Measurements from ENCODE around the gene CFAP74. TPM values are rescaled to one million over a fixed set of nuclear protein-coding genes. Genes with fewer than 3 reads are reported as not detected.

CFAP74 gene
- total and polyA plus RNA-seq, 2 of the 13 experiments (the other 11 are each of a cell fraction or from before 2014, with no cell fraction given) = 0.27 to 0.62 TPM

DNA sequence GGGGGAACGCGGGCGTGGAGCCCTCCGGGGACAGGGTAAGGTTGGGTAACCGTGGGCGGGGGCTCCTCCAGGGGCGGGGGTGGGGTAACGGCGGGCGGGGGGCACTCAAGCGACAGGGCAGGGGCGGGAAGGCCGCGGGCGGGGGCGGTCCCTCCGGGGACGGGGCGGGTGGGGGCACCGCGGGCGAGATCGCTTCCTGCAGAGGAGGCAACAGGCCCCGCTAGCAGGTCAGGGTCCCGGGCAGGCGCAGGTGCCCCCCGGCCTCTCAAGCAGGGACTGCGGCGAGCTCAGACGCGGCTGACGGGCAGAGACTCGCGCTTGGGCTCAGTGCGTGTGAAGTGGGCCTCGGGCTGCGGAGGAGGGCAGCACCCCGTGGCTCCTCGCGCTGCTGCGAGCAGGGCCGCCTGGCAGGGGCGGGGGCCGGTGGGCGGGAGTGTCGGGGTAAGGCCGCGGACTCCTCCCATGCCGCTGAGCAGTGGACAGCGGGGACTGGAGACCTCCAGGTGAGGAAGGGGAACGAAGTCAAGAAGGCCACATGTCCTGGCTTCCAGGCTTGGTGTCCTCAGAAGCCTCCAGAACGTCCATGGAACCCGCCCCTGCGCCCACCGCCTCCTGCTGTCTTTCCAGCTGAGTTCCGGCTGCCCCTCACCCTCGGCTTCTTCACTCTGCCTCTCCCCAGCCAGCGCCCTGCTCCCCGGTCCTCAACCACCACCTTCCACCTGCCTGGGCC, 112.1 kb downstream of the CFAP74 start (continued):
- TF ChIP-seq ARNTL (CRISPR knock-in tag; IDR thresholded peaks at IDR 0.05) (no peak; the same call in 1 of the 2 replicates), ATF2 (CRISPR knock-in tag; IDR thresholded peaks at IDR 0.05) (no peak), ARID2 (CRISPR knock-in tag; IDR thresholded peaks at IDR 0.05; ENCODE audit: borderline replicate concordance) (peak; percentile 62; the same call in 1 of the 2 replicates), ZNF382 (CRISPR knock-in tag; IDR thresholded peaks at IDR 0.05; ENCODE audit: borderline replicate concordance) (no peak), STAT6 (CRISPR knock-in tag; IDR thresholded peaks at IDR 0.05; ENCODE audit: borderline replicate concordance) (0 out of 2 replicates have a peak, but pooled peaks have one; percentile 24), ARID3A (IDR thresholded peaks at IDR 0.05; ENCODE audit: low read depth, low read length) (no peak), STAT5B (CRISPR knock-in tag; IDR thresholded peaks at IDR 0.05) (no peak), RFX1 (IDR thresholded peaks at IDR 0.05) (no peak), TFDP1 (CRISPR knock-in tag; IDR thresholded peaks at IDR 0.05; ENCODE audit: borderline replicate concordance) (peak; percentile 32; the same call in 1 of the 2 replicates), ZC3H13 (CRISPR knock-in tag; IDR thresholded peaks at IDR 0.05) (no peak), ZNF788 (CRISPR knock-in tag; IDR thresholded peaks at IDR 0.05; ENCODE audit: borderline replicate concordance) (no peak; the same call in 1 of the 2 replicates), ZNF883 (CRISPR knock-in tag; IDR thresholded peaks at IDR 0.05; ENCODE audit: not compliant biosample characterization) (peak; percentile 61), ARHGAP35 (CRISPR knock-in tag; IDR thresholded peaks at IDR 0.05; ENCODE audit: borderline replicate concordance) (no peak)
- TF ChIP-seq, protein P1, sequence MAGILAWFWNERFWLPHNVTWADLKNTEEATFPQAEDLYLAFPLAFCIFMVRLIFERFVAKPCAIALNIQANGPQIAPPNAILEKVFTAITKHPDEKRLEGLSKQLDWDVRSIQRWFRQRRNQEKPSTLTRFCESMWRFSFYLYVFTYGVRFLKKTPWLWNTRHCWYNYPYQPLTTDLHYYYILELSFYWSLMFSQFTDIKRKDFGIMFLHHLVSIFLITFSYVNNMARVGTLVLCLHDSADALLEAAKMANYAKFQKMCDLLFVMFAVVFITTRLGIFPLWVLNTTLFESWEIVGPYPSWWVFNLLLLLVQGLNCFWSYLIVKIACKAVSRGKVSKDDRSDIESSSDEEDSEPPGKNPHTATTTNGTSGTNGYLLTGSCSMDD (CRISPR knock-in tag; IDR thresholded peaks at IDR 0.05) = no peak
- TF ChIP-seq, protein P2, sequence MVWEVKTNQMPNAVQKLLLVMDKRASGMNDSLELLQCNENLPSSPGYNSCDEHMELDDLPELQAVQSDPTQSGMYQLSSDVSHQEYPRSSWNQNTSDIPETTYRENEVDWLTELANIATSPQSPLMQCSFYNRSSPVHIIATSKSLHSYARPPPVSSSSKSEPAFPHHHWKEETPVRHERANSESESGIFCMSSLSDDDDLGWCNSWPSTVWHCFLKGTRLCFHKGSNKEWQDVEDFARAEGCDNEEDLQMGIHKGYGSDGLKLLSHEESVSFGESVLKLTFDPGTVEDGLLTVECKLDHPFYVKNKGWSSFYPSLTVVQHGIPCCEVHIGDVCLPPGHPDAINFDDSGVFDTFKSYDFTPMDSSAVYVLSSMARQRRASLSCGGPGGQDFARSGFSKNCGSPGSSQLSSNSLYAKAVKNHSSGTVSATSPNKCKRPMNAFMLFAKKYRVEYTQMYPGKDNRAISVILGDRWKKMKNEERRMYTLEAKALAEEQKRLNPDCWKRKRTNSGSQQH (CRISPR knock-in tag; IDR thresholded peaks at IDR 0.05; ENCODE audit: low read depth) = 0 out of 2 replicates have a peak, but pooled peaks have one; percentile 32

All from HepG2 (cell line).